Osteocyte (in vitro differentiated cells): ENCODE data around the gene MAP1A. TPM values are rescaled to one million over a fixed set of nuclear protein-coding genes. Genes with fewer than 3 reads are reported as not detected.

Source experiments
- DNase-seq: peaks from one replicate; pipeline ENCODE4 v3.0.0; 2021; ENCODE audit warnings: mixed read lengths; ENCODE audit not compliant: unreplicated experiment; ENCODE audit errors: extremely low spot score
- H3K27ac Mint-ChIP-seq: one replicate; pipeline ENCODE4 v1.8.0; 2021; ENCODE audit warnings: mild to moderate bottlenecking, mixed read lengths; ENCODE audit not compliant: unreplicated experiment
- H3K27me3 Mint-ChIP-seq: one replicate; pipeline ENCODE4 v1.8.0; 2021; ENCODE audit warnings: mixed read lengths; ENCODE audit not compliant: unreplicated experiment
- H3K36me3 Mint-ChIP-seq: one replicate; pipeline ENCODE4 v1.8.0; 2021; ENCODE audit warnings: mixed read lengths; ENCODE audit not compliant: unreplicated experiment
- H3K4me1 Mint-ChIP-seq: one replicate; pipeline ENCODE4 v1.8.0; 2021; ENCODE audit warnings: mixed read lengths; ENCODE audit not compliant: unreplicated experiment
- H3K4me3 Mint-ChIP-seq: one replicate; pipeline ENCODE4 v1.8.0; 2021; ENCODE audit warnings: mild to moderate bottlenecking, moderate library complexity, mixed read lengths; ENCODE audit not compliant: unreplicated experiment
- H3K9me3 Mint-ChIP-seq: one replicate; pipeline ENCODE4 v1.8.0; 2021; ENCODE audit warnings: mixed read lengths; ENCODE audit not compliant: unreplicated experiment
- total RNA-seq: library from RNA; stranded (reverse); gene quantifications from 2 replicates; pipeline ENCODE4 v1.2.1, GENCODE V29; 2021
- TF ChIP-seq, protein P1 (sequence below): fragments of 200-600 bp; sonication (generic); IDR thresholded peaks from 2 replicates; pipeline ENCODE4 v1.5.0; 2021; ENCODE audit warnings: antibody characterized with exemption, mild to moderate bottlenecking, moderate library complexity

MAP1A gene
- total RNA-seq, 1 donor from 2014 or later = 27.6 TPM

DNA sequence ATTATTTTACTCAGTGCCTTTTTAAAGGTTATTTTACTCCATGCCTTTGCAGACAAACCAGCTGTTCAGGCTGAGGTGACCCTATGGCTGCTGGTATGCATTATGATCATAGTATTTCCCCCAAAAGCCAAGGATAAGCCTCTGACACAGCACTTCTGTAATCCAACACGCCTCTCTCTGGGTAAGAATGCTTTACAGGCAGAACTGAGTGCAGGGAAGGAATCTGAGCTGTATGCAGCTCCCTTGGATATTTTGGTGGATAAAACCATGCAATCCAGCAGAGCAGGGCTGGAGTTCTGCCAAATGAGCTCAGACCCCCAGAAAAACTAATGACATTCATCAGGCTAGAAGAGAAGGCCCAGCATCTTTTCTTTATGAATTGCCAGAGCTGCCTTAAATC lies 11.7 kb upstream of the MAP1A start:
- H3K4me3 Mint-ChIP-seq = no peak overlapping the region
- H3K27me3 Mint-ChIP-seq = no peaks in the 10 kb centered on the region
- TF ChIP-seq, protein P1, sequence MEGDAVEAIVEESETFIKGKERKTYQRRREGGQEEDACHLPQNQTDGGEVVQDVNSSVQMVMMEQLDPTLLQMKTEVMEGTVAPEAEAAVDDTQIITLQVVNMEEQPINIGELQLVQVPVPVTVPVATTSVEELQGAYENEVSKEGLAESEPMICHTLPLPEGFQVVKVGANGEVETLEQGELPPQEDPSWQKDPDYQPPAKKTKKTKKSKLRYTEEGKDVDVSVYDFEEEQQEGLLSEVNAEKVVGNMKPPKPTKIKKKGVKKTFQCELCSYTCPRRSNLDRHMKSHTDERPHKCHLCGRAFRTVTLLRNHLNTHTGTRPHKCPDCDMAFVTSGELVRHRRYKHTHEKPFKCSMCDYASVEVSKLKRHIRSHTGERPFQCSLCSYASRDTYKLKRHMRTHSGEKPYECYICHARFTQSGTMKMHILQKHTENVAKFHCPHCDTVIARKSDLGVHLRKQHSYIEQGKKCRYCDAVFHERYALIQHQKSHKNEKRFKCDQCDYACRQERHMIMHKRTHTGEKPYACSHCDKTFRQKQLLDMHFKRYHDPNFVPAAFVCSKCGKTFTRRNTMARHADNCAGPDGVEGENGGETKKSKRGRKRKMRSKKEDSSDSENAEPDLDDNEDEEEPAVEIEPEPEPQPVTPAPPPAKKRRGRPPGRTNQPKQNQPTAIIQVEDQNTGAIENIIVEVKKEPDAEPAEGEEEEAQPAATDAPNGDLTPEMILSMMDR = no peak
- DNase-seq = no peak
- peaks cover 29% of the 10 kb centered on the region for H3K4me1 Mint-ChIP-seq
- peak overlapping the region; percentile 56 for H3K27ac Mint-ChIP-seq
- no peaks in the 10 kb centered on the region for H3K36me3 Mint-ChIP-seq
- H3K9me3 Mint-ChIP-seq = no peaks in the 10 kb centered on the region

DNA sequence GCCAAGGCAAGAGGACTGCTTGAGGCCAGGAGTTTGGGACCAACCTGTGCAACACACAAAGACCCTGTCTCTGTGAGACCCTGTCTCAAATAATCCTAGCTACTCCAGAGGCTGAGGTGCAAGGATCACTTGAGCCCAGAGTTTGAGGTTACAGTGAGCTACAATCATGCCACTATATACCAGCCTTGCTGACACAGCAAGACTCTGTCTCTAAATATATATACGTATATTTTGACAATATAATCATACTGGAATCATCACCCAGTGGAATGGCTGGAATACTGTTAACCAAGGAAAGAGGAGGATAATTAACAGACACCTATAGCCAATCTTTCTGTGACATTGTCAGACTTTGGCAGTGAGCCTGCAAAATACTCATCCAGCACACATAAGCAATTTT lies 9.0 kb upstream of the MAP1A start:
- H3K4me1 Mint-ChIP-seq = peaks cover 36% of the 10 kb centered on the region
- TF ChIP-seq, protein P1 = no peak

DNA sequence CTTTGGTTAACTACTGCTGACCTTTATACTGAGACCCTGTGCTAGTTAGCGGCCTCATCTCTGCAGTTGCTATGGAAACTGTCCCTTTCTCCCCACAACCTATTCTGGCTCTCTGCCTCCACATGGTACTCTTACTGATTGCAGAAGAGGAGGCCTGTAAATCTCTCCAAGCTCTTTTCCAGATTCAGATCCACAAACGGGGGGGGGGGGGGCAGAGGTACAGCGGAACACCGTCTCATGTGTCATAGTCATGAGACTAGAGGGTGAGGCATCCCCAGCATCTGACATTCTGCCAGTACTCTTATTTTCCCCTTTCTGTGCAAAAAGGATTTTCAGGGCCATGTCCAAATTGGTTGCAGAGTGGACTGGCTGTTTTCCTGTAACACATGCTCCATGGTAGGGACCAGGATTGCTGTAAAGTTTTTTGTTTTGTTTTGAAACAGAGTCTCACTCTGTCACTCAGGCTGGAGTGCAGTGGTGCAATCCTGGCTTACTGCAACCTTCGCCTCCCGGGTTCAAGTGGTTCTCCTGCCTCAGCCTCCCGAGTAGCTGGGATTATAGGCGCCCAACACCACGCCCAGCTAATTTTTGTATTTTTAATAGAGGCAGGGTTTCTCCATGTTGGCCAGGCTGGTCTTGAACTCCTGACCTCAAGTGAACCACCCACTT lies 8.3 kb upstream of the MAP1A start:
- Mint-ChIP-seq H3K4me1 (peaks cover 42% of the 10 kb centered on the region), H3K27me3 (no peaks in the 10 kb centered on the region), H3K27ac (peak overlapping the region; percentile 99), H3K4me3 (peak overlapping the region; percentile 78), H3K9me3 (no peaks in the 10 kb centered on the region), H3K36me3 (no peaks in the 10 kb centered on the region)
- DNase-seq = no peak
- TF ChIP-seq, protein P1 = no peak

More for the DNA sequence above, 9.0 kb upstream of the MAP1A start:
- Mint-ChIP-seq H3K36me3 (no peaks in the 10 kb centered on the region), H3K27me3 (no peaks in the 10 kb centered on the region), H3K27ac (peak overlapping the region; percentile 52), H3K4me3 (no peak overlapping the region), H3K9me3 (no peaks in the 10 kb centered on the region)
- DNase-seq = no peak

DNA sequence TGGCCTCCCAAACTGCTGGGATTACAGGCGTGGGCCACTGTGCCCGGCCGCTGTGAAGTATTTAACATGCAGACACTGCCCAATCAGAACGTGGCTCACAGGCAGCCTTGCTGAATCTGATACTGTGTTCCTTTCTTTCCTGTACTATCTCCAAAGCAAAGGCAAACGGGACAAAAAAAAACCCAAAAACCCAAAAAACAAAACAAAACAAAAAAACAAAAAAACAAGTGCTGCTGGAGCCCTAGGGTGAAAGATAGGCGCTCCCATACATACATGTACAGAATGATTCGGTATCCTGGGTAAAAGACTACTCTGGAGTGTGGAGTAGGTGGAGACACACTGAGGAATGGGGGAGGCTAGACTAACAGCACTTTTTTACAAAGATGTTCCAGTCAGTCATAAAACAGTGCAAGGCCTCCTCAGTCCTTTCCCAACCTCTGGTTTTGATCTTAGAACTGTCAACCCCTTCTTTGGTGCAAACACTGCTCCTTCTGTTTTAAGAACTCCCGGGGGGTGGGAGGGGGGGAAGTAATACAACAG lies 7.7 kb upstream of the MAP1A start:
- TF ChIP-seq, protein P1 = no peak
- Mint-ChIP-seq H3K9me3 (no peaks in the 10 kb centered on the region), H3K4me3 (peak overlapping the region; percentile 78), H3K36me3 (no peaks in the 10 kb centered on the region), H3K4me1 (peaks cover 45% of the 10 kb centered on the region), H3K27ac (peak overlapping the region; percentile 99), H3K27me3 (no peaks in the 10 kb centered on the region)
- DNase-seq = no peak

DNA sequence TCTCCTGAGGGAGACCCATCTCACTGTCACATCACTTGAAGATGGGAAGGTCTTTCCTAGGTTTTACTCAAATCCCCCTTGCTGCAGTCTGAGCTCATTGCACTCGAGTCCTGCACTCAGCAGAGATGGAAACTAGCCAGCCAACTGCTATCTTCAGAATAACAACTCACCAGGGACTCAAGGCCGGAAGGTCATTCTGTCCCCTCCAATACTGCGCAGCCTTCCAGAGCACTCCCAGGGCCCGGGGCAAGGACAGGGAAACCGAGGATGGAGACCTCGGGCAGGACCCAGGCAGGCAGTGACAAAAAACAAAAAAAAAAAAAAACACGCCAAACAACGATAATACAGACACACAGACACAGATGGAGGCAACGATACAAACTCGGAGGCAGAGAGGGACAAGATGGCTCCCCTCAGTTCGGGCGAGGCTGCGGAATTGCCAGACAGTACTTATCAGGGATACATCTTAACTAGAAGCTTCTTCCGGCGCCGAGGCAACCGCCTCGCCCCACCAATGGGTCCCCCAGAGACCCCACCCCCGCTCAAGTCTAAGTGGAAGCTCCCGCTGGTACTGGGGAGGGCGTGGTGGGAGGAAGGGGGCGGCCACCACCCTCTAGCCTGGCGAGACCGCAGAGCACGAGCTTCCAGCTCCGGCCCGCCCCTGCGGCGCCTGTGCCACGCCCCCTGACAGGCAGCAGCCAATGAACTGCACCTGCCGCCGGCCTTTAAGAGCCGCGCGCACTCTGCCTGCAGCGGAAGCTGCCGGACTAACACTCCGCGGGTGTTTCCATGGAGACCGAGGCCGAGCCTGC lies 7.0 kb upstream of the MAP1A start:
- DNase-seq = peak; percentile 99
- Mint-ChIP-seq H3K4me3 (peak overlapping the region; percentile 78), H3K4me1 (peaks cover 43% of the 10 kb centered on the region), H3K36me3 (no peaks in the 10 kb centered on the region), H3K9me3 (no peaks in the 10 kb centered on the region), H3K27ac (peak overlapping the region; percentile 99), H3K27me3 (no peaks in the 10 kb centered on the region)
- TF ChIP-seq, protein P1 = peak; percentile 56
